CD4-positive, alpha-beta T cell treated with Interleukin-15 for 4 hours (primary cell): Measurements from ENCODE around the gene ZMIZ2.
A peak's percentile ranks its signal among the peaks of the same experiment; 100 is the strongest.
"Not testable (repeated sequence)": the region's sequence is repeated elsewhere in the genome, so short reads cannot be mapped to it uniquely, and the experiment has no call there.

Source experiments
- DNase-seq: peaks from one replicate; pipeline ENCODE4 v3.0.0-alpha.2; 2020; ENCODE audit warnings: low spot score

The ZMIZ2 gene

DNA sequence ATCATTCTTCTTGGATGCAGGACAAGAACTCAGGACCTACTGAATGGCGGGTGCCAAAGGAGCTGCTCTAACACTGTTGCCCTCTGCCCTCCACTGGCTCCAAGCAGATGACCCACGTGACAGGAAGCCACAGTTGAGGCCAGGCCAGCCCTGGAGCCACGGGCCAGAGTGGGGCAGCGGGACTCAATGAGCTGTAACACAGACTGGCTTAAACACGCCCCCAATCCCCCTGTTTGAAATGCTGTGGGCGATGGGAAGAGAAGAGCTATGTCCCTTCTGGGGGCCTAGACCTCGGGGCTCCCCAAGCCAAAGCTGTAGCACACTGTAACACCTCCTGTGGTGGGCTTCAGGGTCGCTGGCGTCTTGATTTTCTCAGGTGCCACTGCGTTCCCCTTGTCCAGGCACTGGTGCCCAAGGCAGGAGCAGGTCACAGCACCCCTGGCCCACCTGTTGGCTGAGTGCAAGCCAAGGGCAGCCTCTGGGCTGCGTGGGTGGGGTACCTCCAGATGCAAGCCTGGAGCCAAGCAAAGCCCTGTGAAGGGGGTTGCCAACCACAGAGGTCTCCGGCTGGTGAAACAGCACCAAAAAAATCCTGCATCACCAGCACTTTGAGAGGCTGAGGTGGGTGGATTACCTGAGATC is 18.6 kb upstream of the ZMIZ2 start:
- DNase-seq: no peak

DNA sequence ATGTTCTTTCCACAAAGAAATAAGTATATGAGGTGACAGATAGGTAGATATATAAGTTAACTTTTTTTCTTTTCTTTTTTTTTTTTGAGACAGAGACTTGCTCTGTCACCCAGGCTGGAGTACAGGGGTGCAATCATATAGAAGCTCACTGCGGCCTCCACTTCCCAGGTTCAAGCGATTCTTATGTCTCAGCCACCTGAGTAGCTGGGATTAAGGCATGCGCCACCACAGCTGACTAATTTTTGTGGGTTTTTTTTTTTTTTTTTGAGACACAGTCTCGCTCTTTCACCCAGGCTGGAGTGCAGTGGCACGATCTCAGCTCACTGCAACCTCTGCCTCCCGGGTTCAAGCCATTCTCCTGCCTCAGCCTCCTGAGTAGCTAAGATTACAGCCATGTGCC is 15.7 kb upstream of the ZMIZ2 start:
- DNase-seq: not testable (repeated sequence)

- no peak for DNase-seq
Observed at GRCh38 chr7:44733708-44734481, 14.8 kb upstream of the ZMIZ2 start.

DNA sequence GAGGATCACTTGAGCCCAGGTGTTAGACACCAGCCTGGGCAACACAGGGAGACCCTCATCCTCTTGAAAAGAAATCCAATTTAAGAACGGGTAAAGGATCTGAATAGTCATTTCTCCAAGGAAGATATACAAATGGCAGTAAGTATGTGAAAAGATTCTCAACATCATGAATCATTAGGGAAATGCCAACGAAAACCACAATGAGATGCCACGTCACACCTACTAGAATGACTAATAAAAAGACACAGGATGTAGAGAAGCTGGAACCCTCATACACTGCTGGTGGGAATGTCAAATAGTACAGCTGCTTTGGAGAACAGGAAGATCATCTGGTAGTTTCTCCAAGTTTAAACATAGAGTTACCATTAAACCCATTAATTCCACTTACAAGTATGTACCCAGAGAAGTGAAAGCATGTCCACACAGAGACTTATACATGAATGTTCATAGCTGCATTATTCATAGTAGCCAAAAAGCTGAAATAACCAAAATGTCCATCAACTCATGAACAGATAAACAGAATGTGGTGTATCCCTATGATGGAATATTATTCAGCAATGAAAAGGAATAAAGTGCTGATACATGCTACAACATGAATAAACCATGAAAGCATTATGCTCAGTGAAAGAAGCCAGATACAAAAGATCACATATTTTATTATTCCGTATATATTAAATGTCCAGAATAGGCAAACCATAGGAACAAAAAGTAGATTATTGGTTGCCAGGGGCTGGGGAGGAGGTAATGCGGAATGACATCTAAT is 13.1 kb upstream of the ZMIZ2 start:
- peak; percentile 72 for DNase-seq

- no peak for DNase-seq
Observed at GRCh38 chr7:44736896-44737295, 11.8 kb upstream of the ZMIZ2 start.

DNA sequence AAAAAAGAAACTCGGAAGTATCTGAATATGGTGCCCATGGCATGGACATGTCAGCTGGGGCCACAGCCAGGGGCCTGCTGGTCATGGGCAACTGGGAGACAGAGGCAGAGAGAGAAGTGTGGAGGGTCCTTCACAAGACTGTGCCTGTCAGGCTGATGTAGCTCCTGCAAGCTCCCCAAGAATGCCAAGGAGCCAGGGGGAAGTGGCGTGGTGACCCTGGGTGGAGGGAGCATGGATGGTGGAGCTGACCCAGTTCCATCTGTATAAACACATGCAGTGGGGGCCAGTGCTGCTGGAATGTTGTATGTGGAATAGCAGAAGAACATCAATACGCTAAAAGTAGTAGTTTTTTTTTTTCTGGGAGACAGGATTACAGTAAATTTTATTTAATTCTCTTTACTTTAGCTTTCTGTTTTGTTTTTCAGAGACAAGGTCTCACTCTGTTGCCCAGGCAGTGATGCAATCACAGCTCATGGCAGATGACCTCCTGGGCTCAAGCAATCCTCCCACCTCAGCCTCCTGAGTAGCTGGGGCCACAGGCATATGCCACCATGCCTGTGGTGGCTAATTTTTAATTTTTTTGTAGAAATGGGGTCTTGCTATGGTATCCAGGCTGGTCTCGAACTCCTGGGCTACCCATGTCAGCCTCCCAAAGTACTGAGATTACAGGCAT is 10.5 kb upstream of the ZMIZ2 start:
- DNase-seq: no peak

DNA sequence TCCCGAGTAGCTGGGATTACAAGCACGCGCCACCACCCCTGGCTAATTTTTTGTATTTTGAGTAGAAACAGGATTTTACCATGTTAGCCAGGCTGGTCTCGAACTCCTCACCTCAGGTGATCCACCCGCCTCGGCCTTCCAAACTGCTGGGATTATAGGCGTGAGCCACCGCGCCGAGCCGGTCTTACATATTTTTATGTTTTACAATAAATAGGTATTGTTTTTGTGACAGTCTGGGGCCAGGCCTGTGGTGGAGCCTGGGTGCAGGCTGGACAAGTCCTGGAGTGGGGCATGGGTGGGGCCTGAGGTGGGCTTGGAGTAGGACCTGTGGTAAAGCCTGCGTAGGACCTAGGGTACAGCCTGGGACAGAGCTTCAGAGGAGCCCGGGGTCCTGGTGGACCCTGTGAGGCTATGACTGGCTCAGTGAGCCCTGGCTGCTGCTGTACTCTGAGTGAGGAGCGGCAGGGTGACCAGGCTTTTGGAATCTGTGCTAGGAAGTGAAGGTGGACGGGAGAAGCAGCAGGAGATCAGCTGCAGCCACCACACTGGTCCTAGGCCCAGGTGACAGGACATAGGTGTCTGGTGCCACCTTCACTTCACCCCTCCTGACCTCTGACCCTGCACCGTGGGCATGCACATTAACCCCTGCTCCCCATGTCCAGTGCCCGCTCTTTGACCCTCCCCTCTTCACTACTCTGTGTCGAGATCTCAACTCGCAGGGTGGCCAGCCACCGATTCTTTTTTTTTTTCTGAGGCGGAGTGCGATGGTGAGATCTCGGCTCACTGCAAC is 9.6 kb upstream of the ZMIZ2 start:
- no peak for DNase-seq

DNA sequence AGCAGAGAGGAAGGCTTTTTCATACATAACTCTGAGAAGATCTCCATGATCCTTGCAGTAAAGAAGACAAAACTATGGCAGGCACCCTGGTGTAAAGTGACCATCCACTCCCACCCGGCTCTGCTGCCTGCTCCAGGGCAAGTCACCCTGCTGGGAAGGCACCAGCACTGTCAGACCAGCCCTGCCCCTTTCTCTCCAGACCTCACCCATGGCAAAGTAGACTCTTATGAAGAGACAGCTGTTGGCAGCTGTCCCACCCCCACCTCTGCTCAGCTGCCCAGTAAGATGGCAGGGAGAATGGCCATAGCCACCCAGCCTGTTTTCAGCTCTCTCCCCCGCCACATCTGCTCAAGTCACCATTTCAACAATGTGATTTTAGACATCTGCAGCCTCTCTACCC is 8.6 kb upstream of the ZMIZ2 start:
- DNase-seq: no peak

- DNase-seq: no peak
Observed at GRCh38 chr7:44743750-44744149, 4.9 kb upstream of the ZMIZ2 start.

GRCh38 chr7:44748948-44749731 is 493 bp downstream of the ZMIZ2 start:
- no peak for DNase-seq

DNA sequence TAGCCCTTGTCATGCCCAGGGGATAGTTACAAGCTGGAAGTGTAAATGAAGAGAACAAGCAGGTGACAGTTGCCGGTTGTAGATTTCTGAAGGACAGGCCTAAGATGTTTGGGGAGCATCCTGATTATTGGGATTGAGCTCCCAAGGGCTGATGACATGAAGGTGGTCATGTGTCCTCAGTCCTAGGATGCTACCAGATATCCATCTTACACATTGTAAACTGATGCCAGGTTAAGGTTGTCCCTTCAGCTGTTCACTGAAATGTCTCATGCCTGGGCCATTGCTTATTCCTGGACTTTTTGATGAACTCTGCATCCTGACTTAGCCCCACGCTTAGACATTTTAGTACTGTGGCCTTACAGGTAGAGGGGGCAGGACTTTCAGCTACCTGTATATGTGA is 1.3 kb downstream of the ZMIZ2 start:
- DNase-seq: no peak

GRCh38 chr7:44750424-44750823 is 1.8 kb downstream of the ZMIZ2 start:
- no peak for DNase-seq

DNA sequence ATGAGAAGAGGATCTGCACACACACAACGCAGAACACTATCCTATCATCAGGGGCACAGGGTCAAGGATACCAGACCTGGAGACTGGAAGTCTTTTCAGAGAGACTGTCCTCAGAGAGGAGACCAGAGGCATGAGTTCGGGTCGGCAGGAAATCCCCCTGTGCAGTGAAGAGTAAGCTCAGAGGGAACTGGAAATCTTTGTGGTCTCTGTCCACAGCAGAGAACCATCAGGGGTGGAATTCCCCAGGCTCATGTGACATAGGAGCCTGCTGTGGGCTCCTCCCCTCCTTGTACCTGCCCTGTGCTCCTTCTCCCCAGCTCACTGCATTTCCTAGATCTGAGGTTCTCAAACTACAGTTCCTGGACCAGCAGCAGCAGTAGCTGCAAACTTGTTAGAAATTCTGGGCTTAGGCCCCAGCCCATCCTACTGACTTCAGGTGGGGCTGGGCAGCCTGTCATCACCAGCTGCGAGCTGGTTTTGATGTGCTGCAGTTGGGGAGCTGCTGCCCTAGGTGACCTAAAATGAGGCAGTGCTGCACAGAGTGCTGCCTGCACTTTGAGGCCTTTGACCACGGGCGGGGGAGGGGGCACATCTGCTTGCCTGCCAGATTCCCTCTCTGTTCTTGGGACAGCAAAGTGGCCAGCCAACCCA is 2.4 kb downstream of the ZMIZ2 start:
- peak; percentile 69 for DNase-seq

DNA sequence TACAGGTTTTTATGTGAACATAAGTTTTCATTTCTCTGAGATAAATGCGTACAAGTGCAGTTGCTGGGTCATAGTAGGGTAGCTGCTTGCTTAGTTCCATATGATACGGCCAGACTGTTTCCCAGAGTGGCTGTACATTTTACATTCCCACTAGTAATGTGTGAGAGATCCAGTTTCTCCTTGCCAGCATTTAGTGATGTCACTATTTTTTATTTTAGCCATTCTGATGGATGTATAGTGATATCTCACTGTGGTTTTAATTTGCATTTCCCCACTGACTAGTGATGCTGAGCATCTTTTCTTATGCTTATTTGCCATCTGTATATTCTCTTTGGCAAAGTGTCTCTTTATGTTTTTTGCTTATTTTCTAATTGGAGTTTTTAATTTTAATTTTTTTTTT is 4.2 kb downstream of the ZMIZ2 start:
- DNase-seq: no peak

DNA sequence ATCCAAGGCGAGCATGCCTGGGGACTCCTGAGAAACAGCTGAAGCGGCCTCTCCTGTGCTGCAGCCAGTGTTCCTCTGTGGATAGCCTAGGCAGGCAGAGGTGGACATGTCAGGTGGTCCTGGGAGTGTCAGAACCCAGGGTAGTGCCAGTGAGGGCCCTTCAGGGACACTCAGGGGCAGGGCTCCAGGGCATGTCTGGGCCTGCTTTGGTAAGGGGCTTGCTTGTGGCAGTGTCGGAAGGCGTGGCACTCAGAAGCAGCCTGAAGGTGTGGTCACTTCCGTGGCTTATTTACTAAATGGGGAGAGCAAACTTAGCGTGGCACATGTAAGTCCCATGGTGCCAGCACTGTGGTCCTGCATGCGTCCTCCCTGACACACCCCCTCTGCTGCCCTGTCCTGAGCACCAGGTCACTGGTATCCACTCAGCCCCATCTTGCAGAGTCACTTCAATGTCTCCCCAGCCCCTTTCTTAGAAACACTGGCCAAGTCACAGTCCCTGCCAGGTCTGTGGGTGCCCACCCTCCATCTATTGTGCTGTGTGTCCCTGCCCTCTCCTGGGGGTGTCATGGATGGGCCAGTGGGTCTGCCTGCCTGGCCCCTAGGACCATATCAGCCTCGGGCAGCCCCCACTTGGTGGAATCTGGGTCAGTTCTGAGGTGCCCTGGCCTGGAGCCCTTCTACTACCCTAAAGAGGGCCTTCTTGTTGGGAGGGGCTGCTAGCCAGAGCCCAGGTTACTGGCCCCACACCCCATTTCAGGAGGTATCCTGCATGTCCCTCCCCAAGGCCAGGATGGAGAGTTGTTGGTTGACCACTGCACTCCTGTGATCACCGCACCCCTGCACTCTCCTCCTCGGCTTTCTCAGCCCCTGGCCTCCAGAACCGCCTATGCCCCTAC is 6.4 kb downstream of the ZMIZ2 start:
- no peak for DNase-seq

- DNase-seq: no peak
Observed at GRCh38 chr7:44755698-44756627, 7.3 kb downstream of the ZMIZ2 start.

- DNase-seq: no peak
Observed at GRCh38 chr7:44756904-44757303, 8.3 kb downstream of the ZMIZ2 start.

- no peak for DNase-seq
Observed at GRCh38 chr7:44757311-44757710, 8.7 kb downstream of the ZMIZ2 start.
